Activated T-helper 1 cell treated with anti-CD3 and anti-CD28 coated beads, Interleukin-12 subunit alpha, Interleukin-12 subunit beta, Interleukin-2, Interleukin-4 antibody, amounts not matched to agents 30 ng/mL and 10 ng/mL and 1 ng/mL, durations not matched to agents 14 hours and 24 hours and 36 hours (primary cell): Measurements from ENCODE around the gene RPL7A. TPM values are rescaled to one million over a fixed set of nuclear protein-coding genes. Genes with fewer than 3 reads are reported as not detected.
"Not testable (repeated sequence)": the region's sequence is repeated elsewhere in the genome, so short reads cannot be mapped to it uniquely, and the experiment has no call there.

ENCODE experiments used
- DNase-seq: peaks from one replicate; pipeline ENCODE4 v3.0.0; 2021; ENCODE audit warnings: low spot score
- H3K27ac Mint-ChIP-seq: one replicate; pipeline ENCODE4 v1.8.0; 2021; ENCODE audit warnings: mild to moderate bottlenecking, mixed read lengths
- H3K27me3 Mint-ChIP-seq: one replicate; pipeline ENCODE4 v1.8.0; 2022; ENCODE audit warnings: mild to moderate bottlenecking, moderate library complexity, mixed read lengths; ENCODE audit not compliant: insufficient read depth
- H3K36me3 Mint-ChIP-seq: one replicate; pipeline ENCODE4 v1.8.0; 2021; ENCODE audit warnings: low read depth, mixed read lengths
- H3K4me1 Mint-ChIP-seq: one replicate; pipeline ENCODE4 v1.8.0; 2021; ENCODE audit warnings: low read depth, mixed read lengths
- H3K4me3 Mint-ChIP-seq: one replicate; pipeline ENCODE4 v1.8.0; 2021; ENCODE audit warnings: mild to moderate bottlenecking, moderate library complexity, mixed read lengths
- H3K9me3 Mint-ChIP-seq: one replicate; pipeline ENCODE4 v1.8.0; 2021; ENCODE audit warnings: mixed read lengths
- intact Hi-C: fragments of 100-400 bp; cut with micrococcal nuclease; formaldehyde crosslinking; loops from one replicate; pipeline ENCODE4 v1.15.1; 2024
- total RNA-seq: library from RNA; stranded (reverse); gene quantifications from 2 replicates; pipeline ENCODE4 v1.2.3, GENCODE V29; 2022

Gene RPL7A
- total RNA-seq = 2,401 and 2,463 TPM in 2 replicates

- peak within 1 kb of the TSS; percentile 99 for H3K27ac Mint-ChIP-seq
- peaks cover 36% of the 10 kb centered on the region for H3K4me1 Mint-ChIP-seq
- H3K36me3 Mint-ChIP-seq = peaks cover 56% of the 10 kb centered on the region
- H3K4me3 Mint-ChIP-seq = peak within 1 kb of the TSS; percentile 93
- H3K9me3 Mint-ChIP-seq = no peaks in the 10 kb centered on the region
- intact Hi-C loops = loop anchor here (1.0 to 10.0 kb wide), 8 partner anchors 8 to 993 kb away; partner anchors contain the start of genes RNU6ATAC, SETX, STKLD1 and SURF1
- DNase-seq = peak; percentile 90
- H3K27me3 Mint-ChIP-seq = peaks cover 2% of the 10 kb centered on the region
Observed at GRCh38 chr9:133347985-133348717, at the start of gene RPL7A, which contains the start of gene MED22. RPL7A (plus strand) TSS chr9:133348218; CDS start chr9:133348244, 26 bp downstream. MED22 (minus strand) TSS chr9:133348131; CDS start chr9:133346662, 1,469 bp downstream.

- H3K27ac Mint-ChIP-seq, H3K4me3 Mint-ChIP-seq, DNase-seq, intact Hi-C loops, H3K36me3 Mint-ChIP-seq, H3K9me3 Mint-ChIP-seq, H3K4me1 Mint-ChIP-seq: not testable (repeated sequence)
- H3K27me3 Mint-ChIP-seq = peaks cover 13% of the 10 kb centered on the region
Observed at GRCh38 chr9:133299996-133300395, 48.0 kb upstream of the RPL7A start.

GRCh38 chr9:133301253-133302230 lies 46.5 kb upstream of the RPL7A start:
- Mint-ChIP-seq H3K9me3 (no peaks in the 10 kb centered on the region), H3K4me1 (no peaks in the 10 kb centered on the region), H3K36me3 (no peaks in the 10 kb centered on the region), H3K27me3 (peaks cover 14% of the 10 kb centered on the region), H3K4me3 (no peak overlapping the region), H3K27ac (no peak overlapping the region)
- intact Hi-C loops = no loop called here
- no peak for DNase-seq

GRCh38 chr9:133303266-133304157 lies 44.5 kb upstream of the RPL7A start:
- Mint-ChIP-seq H3K9me3 (no peaks in the 10 kb centered on the region), H3K27ac (no peak overlapping the region), H3K4me1 (no peaks in the 10 kb centered on the region), H3K27me3 (peaks cover 7% of the 10 kb centered on the region), H3K36me3 (no peaks in the 10 kb centered on the region), H3K4me3 (no peak overlapping the region)
- DNase-seq = no peak
- intact Hi-C loops = no loop called here

GRCh38 chr9:133304158-133304470 lies 43.9 kb upstream of the RPL7A start:
- no peaks in the 10 kb centered on the region for H3K9me3 Mint-ChIP-seq
- H3K27ac Mint-ChIP-seq = no peak overlapping the region
- no peaks in the 10 kb centered on the region for H3K4me1 Mint-ChIP-seq
- no peak overlapping the region for H3K4me3 Mint-ChIP-seq
- H3K27me3 Mint-ChIP-seq = peaks cover 7% of the 10 kb centered on the region
- DNase-seq = no peak
- H3K36me3 Mint-ChIP-seq = no peaks in the 10 kb centered on the region
- intact Hi-C loops = no loop called here

- Mint-ChIP-seq H3K4me3 (no peak overlapping the region), H3K27me3 (peaks cover 7% of the 10 kb centered on the region), H3K27ac (no peak overlapping the region), H3K4me1 (no peaks in the 10 kb centered on the region), H3K36me3 (no peaks in the 10 kb centered on the region), H3K9me3 (no peaks in the 10 kb centered on the region)
- intact Hi-C loops = no loop called here
- no peak for DNase-seq
Observed at GRCh38 chr9:133304477-133305377, 43.3 kb upstream of the RPL7A start.

- DNase-seq = no peak
- Mint-ChIP-seq H3K27me3 (peaks cover 6% of the 10 kb centered on the region), H3K9me3 (no peaks in the 10 kb centered on the region), H3K36me3 (no peaks in the 10 kb centered on the region), H3K4me3 (no peak overlapping the region), H3K4me1 (no peaks in the 10 kb centered on the region), H3K27ac (no peak overlapping the region)
- intact Hi-C loops = no loop called here
Observed at GRCh38 chr9:133305731-133306130, 42.3 kb upstream of the RPL7A start.

GRCh38 chr9:133306242-133307204 lies 41.5 kb upstream of the RPL7A start:
- no peaks in the 10 kb centered on the region for H3K4me1 Mint-ChIP-seq
- no peaks in the 10 kb centered on the region for H3K9me3 Mint-ChIP-seq
- intact Hi-C loops = no loop called here
- no peaks in the 10 kb centered on the region for H3K36me3 Mint-ChIP-seq
- no peak overlapping the region for H3K4me3 Mint-ChIP-seq
- peaks cover 7% of the 10 kb centered on the region for H3K27me3 Mint-ChIP-seq
- DNase-seq = no peak
- H3K27ac Mint-ChIP-seq = no peak overlapping the region

GRCh38 chr9:133307301-133307700 lies 40.7 kb upstream of the RPL7A start:
- no peaks in the 10 kb centered on the region for H3K4me1 Mint-ChIP-seq
- H3K4me3 Mint-ChIP-seq = no peak overlapping the region
- DNase-seq = no peak
- no peak overlapping the region for H3K27ac Mint-ChIP-seq
- H3K9me3 Mint-ChIP-seq = no peaks in the 10 kb centered on the region
- intact Hi-C loops = no loop called here
- peaks cover 7% of the 10 kb centered on the region for H3K27me3 Mint-ChIP-seq
- no peaks in the 10 kb centered on the region for H3K36me3 Mint-ChIP-seq

GRCh38 chr9:133309608-133310007 lies 38.4 kb upstream of the RPL7A start:
- Mint-ChIP-seq H3K4me1 (no peaks in the 10 kb centered on the region), H3K9me3 (no peaks in the 10 kb centered on the region), H3K36me3 (no peaks in the 10 kb centered on the region), H3K4me3 (no peak overlapping the region), H3K27me3 (peaks cover 7% of the 10 kb centered on the region), H3K27ac (no peak overlapping the region)
- intact Hi-C loops = no loop called here
- DNase-seq = no peak

- no peak for DNase-seq
- H3K36me3 Mint-ChIP-seq = no peaks in the 10 kb centered on the region
- no peaks in the 10 kb centered on the region for H3K9me3 Mint-ChIP-seq
- intact Hi-C loops = no loop called here
- no peaks in the 10 kb centered on the region for H3K4me1 Mint-ChIP-seq
- H3K27ac Mint-ChIP-seq = no peak overlapping the region
- peaks cover 2% of the 10 kb centered on the region for H3K27me3 Mint-ChIP-seq
- H3K4me3 Mint-ChIP-seq = no peak overlapping the region
Observed at GRCh38 chr9:133315997-133316396, 32.0 kb upstream of the RPL7A start.
